ENCODE results near the gene PHTF2. TPM values are rescaled to one million over a fixed set of nuclear protein-coding genes. Genes with fewer than 3 reads are reported as not detected.

PHTF2 gene
- total and polyA plus RNA-seq, 11 donors, result 9.6 to 47.2 (median 24.2) TPM

GRCh38 chr7:77888998-77889397 is 90.4 kb downstream of the PHTF2 start:
- Histone ChIP-seq H3K27ac (no peak overlapping the region), H3K36me3 (no peaks in the 10 kb centered on the region), H3K4me1 (peaks cover 0 to 10% (median 2%) of the 10 kb centered on the region in 12 donors), H3K27me3 (no peaks in the 10 kb centered on the region), H3K9me3 (no peaks in the 10 kb centered on the region), H3K4me3 (no peak overlapping the region)
- WGBS, 4 donors, result 96 to 98% (median 96%) methylated on average over 1 of the region's 1 CpG
- DNase-seq (no peak), ATAC-seq (no peak)
- no peak for TF ChIP-seq CTCF (IDR thresholded peaks at IDR 0.05)
- no peak for TF ChIP-seq POLR2A (IDR thresholded peaks at IDR 0.05)
- intact Hi-C loops (cut with DNase I), result no loop called here

- H3K27me3 ChIP-seq, result no peaks in the 10 kb centered on the region
- H3K4me3 ChIP-seq, result no peak overlapping the region
- peaks cover 0 to 9% (median 0%) of the 10 kb centered on the region in 12 donors for H3K4me1 ChIP-seq
- H3K9me3 ChIP-seq, result no peaks in the 10 kb centered on the region
- ATAC-seq, result no peak
- intact Hi-C loops (cut with DNase I), result no loop called here
- H3K27ac ChIP-seq, result no peak overlapping the region
- no peak for TF ChIP-seq POLR2A (IDR thresholded peaks at IDR 0.05)
- no peak for TF ChIP-seq CTCF (IDR thresholded peaks at IDR 0.05)
- no peak for DNase-seq
- no peaks in the 10 kb centered on the region for H3K36me3 ChIP-seq
- 91 to 94% (median 93%) methylated on average over 3 of the region's 3 CpGs for WGBS, 4 donors
Measured at GRCh38 chr7:77893813-77894212, 95.2 kb downstream of the PHTF2 start.

- Histone ChIP-seq H3K36me3 (no peaks in the 10 kb centered on the region), H3K27me3 (no peaks in the 10 kb centered on the region), H3K4me1 (peaks cover 0 to 9% (median 0%) of the 10 kb centered on the region in 12 donors), H3K9me3 (no peaks in the 10 kb centered on the region), H3K4me3 (no peak overlapping the region), H3K27ac (no peak overlapping the region)
- intact Hi-C loops (cut with DNase I), result no loop called here
- no peak for ATAC-seq
- no peak for DNase-seq
- TF ChIP-seq POLR2A (IDR thresholded peaks at IDR 0.05) (no peak), CTCF (IDR thresholded peaks at IDR 0.05) (no peak)
- 86 to 90% (median 89%) methylated on average over 2 of the region's 2 CpGs for WGBS, 4 donors
Measured at GRCh38 chr7:77894574-77895091, 96.1 kb downstream of the PHTF2 start.

- DNase-seq (no peak), ATAC-seq (no peak)
- no peaks in the 10 kb centered on the region for H3K9me3 ChIP-seq
- TF ChIP-seq POLR2A (IDR thresholded peaks at IDR 0.05) (no peak), CTCF (IDR thresholded peaks at IDR 0.05) (no peak)
- 95 to 98% (median 97%) methylated on average over 3 of the region's 3 CpGs for WGBS, 4 donors
- no peaks in the 10 kb centered on the region for H3K27me3 ChIP-seq
- peaks cover 0 to 9% (median 0%) of the 10 kb centered on the region in 12 donors for H3K4me1 ChIP-seq
- intact Hi-C loops (cut with DNase I), result no loop called here
- no peak overlapping the region for H3K4me3 ChIP-seq
- no peak overlapping the region for H3K27ac ChIP-seq
- peaks cover 0 to 3% (median 0%) of the 10 kb centered on the region in 9 donors for H3K36me3 ChIP-seq
Measured at GRCh38 chr7:77895905-77896304, 97.3 kb downstream of the PHTF2 start.
